SJCRH30 (cell line): ENCODE data around the gene ULK1. TPM values are rescaled to one million over a fixed set of nuclear protein-coding genes. Genes with fewer than 3 reads are reported as not detected.
A peak's percentile ranks its signal among the peaks of the same experiment; 100 is the strongest.

ENCODE experiments used
- DNase-seq, 2 experiments: peaks; one replicate each; pipeline ENCODE4 v3.0.0-alpha.2; 2015 to 2020
- H3K27ac ChIP-seq: fragments of 250-450 bp; sonication (Bioruptor Pico); 2 replicates; pipeline ENCODE4 v1.5.1; 2020; ENCODE audit warnings: mild to moderate bottlenecking, moderate library complexity
- H3K27me3 ChIP-seq: fragments of 250-450 bp; sonication (Bioruptor Pico); 2 replicates; pipeline ENCODE4 v1.5.1; 2020; ENCODE audit warnings: mild to moderate bottlenecking, moderate library complexity
- H3K36me3 ChIP-seq: fragments of 250-450 bp; sonication (Bioruptor Pico); 2 replicates; pipeline ENCODE4 v1.5.1; 2020; ENCODE audit warnings: mild to moderate bottlenecking, moderate library complexity
- H3K4me1 ChIP-seq: fragments of 250-450 bp; sonication (Bioruptor Pico); 2 replicates; pipeline ENCODE4 v1.5.1; 2020; ENCODE audit warnings: mild to moderate bottlenecking, moderate library complexity
- H3K4me3 ChIP-seq: fragments of 250-450 bp; sonication (Bioruptor Pico); 2 replicates; pipeline ENCODE4 v1.5.1; 2020; ENCODE audit warnings: mild to moderate bottlenecking, moderate library complexity
- H3K9me3 ChIP-seq: fragments of 250-450 bp; sonication (Bioruptor Pico); replicated peaks from 2 replicates; pipeline ENCODE4 v1.5.1; 2020; ENCODE audit warnings: mild to moderate bottlenecking, moderate library complexity
- total RNA-seq: library from RNA; depleted of rRNA; stranded (reverse); fragments of >200 nt; shearing (Covaris generic); gene quantifications from 2 replicates; pipeline ENCODE4 v1.2.3, GENCODE V29; 2014

Gene ULK1
- total RNA-seq, 1 experiment from 2014 or later: 7.2 TPM

DNA sequence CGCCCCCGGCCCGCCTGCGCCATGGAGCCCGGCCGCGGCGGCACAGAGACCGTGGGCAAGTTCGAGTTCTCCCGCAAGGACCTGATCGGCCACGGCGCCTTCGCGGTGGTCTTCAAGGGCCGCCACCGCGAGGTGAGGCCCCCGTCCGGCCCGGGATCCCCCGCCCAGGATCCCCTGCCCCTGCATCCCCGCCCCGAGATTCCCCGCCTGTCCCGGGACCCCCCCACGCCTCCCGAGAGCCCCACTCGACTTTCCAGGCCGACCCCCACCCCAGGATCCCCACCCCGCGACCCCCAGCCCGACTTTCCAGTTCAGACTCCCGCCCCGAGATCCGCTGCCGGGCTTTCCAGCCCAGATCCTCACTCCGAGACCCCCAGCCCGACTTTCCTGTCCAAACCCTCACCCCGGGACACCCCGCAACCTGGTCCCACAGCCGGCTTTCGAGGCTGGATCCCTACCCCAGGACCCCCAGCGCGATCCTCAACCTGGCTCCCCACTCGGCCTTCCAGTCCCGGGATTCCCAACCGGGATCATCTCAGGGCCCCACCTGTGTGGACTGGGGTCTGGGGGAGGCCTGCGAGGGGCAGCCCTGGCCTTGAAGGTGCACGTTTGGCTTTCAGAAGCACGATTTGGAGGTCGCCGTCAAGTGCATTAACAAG is 688 bp downstream of the ULK1 start:
- Histone ChIP-seq H3K27ac (peak overlapping the region; percentile 71), H3K9me3 (no peaks in the 10 kb centered on the region), H3K36me3 (no peaks in the 10 kb centered on the region), H3K27me3 (no peaks in the 10 kb centered on the region), H3K4me1 (no peaks in the 10 kb centered on the region; the same call in 1 of the 2 replicates), H3K4me3 (peak overlapping the region; percentile 77)
- DNase-seq: no peak

GRCh38 chr12:131895640-131896079 is 1.2 kb downstream of the ULK1 start:
- H3K27ac ChIP-seq: peak overlapping the region; percentile 71
- peak overlapping the region; percentile 77 for H3K4me3 ChIP-seq
- no peaks in the 10 kb centered on the region for H3K9me3 ChIP-seq
- no peak for DNase-seq
- H3K27me3 ChIP-seq: no peaks in the 10 kb centered on the region
- no peaks in the 10 kb centered on the region for H3K36me3 ChIP-seq
- H3K4me1 ChIP-seq: no peaks in the 10 kb centered on the region; the same call in 1 of the 2 replicates

DNA sequence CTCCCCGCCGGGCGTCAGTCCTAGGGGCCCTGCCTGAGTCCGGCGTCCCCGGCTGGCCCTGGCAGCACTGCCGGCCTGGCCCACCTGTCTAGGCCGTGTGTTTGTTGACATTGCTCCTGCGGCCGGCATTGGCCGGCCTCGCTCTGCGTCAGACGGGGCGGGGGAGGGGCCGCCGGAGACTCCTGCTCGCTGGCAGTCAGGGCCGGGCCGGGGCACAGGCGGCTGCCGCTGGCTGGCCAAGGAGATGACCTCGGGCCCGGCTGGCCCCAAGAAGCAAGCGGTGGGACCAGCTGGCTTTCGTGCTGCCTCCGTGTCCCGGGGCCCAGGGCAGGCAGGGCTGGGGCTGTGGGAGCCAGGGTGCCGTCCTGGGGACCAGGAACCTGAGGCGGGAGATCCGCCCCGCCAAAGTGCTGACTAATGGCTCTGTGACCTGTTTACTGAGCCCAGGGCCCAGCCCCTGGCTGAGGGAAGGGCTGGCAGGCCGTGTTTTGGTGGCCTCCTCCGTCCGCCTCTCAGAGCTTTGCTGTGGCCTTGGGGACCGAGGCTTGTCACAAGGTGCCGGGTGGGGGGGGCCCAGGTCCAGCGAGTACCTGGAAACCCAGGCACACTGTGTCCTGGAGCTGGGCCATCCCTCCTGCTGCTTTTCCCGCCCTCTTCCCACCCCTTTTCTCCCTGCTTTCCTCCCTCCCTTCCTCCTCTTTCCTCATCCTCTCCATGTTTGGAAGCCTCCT is 1.8 kb downstream of the ULK1 start:
- no peaks in the 10 kb centered on the region for H3K27me3 ChIP-seq
- H3K4me1 ChIP-seq: no peaks in the 10 kb centered on the region; the same call in 1 of the 2 replicates
- peak overlapping the region; percentile 71 for H3K27ac ChIP-seq
- no peaks in the 10 kb centered on the region for H3K9me3 ChIP-seq
- H3K36me3 ChIP-seq: no peaks in the 10 kb centered on the region
- peak; percentile 87 to 89 for DNase-seq
- H3K4me3 ChIP-seq: peak overlapping the region; percentile 77

DNA sequence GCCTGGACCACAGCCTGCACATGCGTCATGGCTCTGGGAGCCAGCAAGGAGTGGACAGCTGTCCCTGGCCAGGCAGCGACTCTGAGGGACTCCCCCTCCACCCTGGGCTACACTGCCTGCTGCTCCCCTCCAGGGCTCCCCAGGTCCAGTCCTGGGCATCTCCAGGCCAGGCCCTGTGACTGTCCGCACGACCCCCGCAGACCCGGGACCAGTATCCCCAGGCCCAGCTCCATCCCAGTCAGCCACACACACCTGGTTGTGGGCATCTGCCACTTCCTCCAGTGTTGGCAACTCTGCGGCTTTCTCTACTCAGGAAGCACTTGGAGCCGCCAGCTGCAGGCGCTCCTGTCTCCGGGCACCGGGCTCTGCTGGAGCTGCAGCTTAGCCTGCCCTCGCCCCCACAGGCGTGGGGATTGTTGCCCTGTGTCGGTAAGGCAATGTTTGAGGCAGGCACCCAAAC is 2.4 kb downstream of the ULK1 start:
- Histone ChIP-seq H3K27me3 (no peaks in the 10 kb centered on the region), H3K36me3 (no peaks in the 10 kb centered on the region), H3K4me3 (peak overlapping the region; percentile 77; the same call in 1 of the 2 replicates), H3K9me3 (no peaks in the 10 kb centered on the region), H3K27ac (peak overlapping the region; percentile 71), H3K4me1 (no peaks in the 10 kb centered on the region; the same call in 1 of the 2 replicates)
- peak; percentile 47 to 55 for DNase-seq

- Histone ChIP-seq H3K4me3 (no peak overlapping the region), H3K4me1 (no peaks in the 10 kb centered on the region; the same call in 1 of the 2 replicates), H3K27me3 (no peaks in the 10 kb centered on the region), H3K27ac (no peak overlapping the region), H3K36me3 (no peaks in the 10 kb centered on the region), H3K9me3 (no peaks in the 10 kb centered on the region)
- no peak for DNase-seq
These were observed 2.9 kb downstream of the ULK1 start for GRCh38 chr12:131897276-131897675.

DNA sequence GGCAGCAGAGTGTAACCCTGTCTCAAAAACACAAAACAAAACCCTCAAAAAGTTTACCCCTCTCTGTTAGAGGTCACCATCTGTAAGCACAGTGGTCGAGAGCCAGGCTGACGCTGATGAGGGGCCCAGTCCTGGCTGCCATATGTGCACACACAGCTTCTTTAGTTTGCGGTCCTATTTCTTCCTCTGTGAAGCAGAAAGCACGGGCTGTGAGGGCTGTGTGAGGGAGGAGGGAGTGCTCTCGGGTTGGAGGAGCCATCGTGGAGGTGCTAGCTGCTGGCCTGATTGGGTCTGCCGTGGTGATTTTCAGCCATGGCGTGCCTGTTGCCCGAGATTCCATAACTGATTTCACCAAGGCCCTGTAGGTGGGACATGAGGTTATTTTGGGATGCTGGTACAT is 3.5 kb downstream of the ULK1 start:
- Histone ChIP-seq H3K4me3 (no peak overlapping the region), H3K27ac (no peak overlapping the region), H3K4me1 (no peaks in the 10 kb centered on the region; the same call in 1 of the 2 replicates), H3K36me3 (no peaks in the 10 kb centered on the region), H3K9me3 (no peaks in the 10 kb centered on the region), H3K27me3 (no peaks in the 10 kb centered on the region)
- DNase-seq: no peak

DNA sequence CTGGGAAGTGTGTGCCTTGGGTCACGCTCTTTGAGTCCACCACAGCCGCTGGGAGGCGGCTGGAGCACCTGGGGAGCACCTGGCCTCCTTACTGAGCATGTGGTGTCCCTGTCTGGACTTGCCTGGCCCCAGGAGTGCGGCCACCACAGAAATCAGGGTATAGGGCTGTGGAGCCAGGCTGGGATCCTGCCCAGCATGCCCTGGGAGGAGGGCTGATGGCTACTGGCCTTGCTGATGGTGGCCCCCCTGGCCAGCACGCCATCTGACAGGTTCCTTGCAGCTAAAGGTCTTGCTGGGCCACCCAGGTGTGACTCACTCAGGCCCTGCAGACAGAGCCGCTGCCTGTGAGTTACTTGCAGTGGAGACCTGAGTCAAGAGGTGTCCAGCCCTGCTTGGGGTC is 6.0 kb downstream of the ULK1 start:
- no peak overlapping the region for H3K4me3 ChIP-seq
- H3K4me1 ChIP-seq: no peaks in the 10 kb centered on the region; the same call in 1 of the 2 replicates
- no peaks in the 10 kb centered on the region for H3K27me3 ChIP-seq
- H3K36me3 ChIP-seq: no peaks in the 10 kb centered on the region
- no peaks in the 10 kb centered on the region for H3K9me3 ChIP-seq
- no peak overlapping the region for H3K27ac ChIP-seq
- DNase-seq: no peak

GRCh38 chr12:131901431-131902331 is 7.3 kb downstream of the ULK1 start:
- Histone ChIP-seq H3K27me3 (no peaks in the 10 kb centered on the region), H3K36me3 (no peaks in the 10 kb centered on the region; the same call in 1 of the 2 replicates), H3K4me1 (no peaks in the 10 kb centered on the region; the same call in 1 of the 2 replicates), H3K27ac (no peak overlapping the region), H3K4me3 (no peak overlapping the region), H3K9me3 (no peaks in the 10 kb centered on the region)
- DNase-seq: no peak

- no peak overlapping the region for H3K4me3 ChIP-seq
- H3K27ac ChIP-seq: no peak overlapping the region
- DNase-seq: no peak
- H3K27me3 ChIP-seq: no peaks in the 10 kb centered on the region
- H3K4me1 ChIP-seq: no peaks in the 10 kb centered on the region
- no peaks in the 10 kb centered on the region for H3K9me3 ChIP-seq
- H3K36me3 ChIP-seq: no peaks in the 10 kb centered on the region; the same call in 1 of the 2 replicates
These were observed 8.2 kb downstream of the ULK1 start for GRCh38 chr12:131902332-131903241.

- H3K4me1 ChIP-seq: no peaks in the 10 kb centered on the region
- no peak overlapping the region for H3K27ac ChIP-seq
- H3K4me3 ChIP-seq: no peak overlapping the region
- no peaks in the 10 kb centered on the region for H3K9me3 ChIP-seq
- no peaks in the 10 kb centered on the region; the same call in 1 of the 2 replicates for H3K36me3 ChIP-seq
- no peak for DNase-seq
- H3K27me3 ChIP-seq: no peaks in the 10 kb centered on the region
These were observed 9.1 kb downstream of the ULK1 start for GRCh38 chr12:131903270-131904255.

DNA sequence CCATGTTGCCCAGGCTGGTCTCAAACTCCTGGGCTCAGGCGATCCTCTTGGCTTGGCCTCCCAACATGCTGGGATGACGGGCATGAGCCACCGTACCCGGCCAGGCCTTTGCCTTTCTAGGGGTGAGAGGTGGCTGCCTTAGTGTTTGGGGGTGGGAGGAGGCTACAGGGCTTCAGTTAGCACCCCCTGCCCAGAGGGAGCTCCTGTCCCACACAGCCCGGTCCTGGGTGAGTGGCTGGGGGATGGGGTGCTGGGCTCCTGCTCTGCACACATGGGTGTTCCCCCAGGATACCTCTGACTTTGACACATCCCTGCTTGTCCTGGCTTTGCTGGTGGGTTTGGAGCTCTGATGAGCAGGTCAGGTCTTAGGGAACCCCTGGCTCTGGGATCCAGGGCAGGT is 9.9 kb downstream of the ULK1 start:
- DNase-seq: no peak
- Histone ChIP-seq H3K27ac (no peak overlapping the region), H3K4me1 (no peaks in the 10 kb centered on the region), H3K4me3 (no peak overlapping the region), H3K9me3 (no peaks in the 10 kb centered on the region), H3K36me3 (no peaks in the 10 kb centered on the region; the same call in 1 of the 2 replicates), H3K27me3 (no peaks in the 10 kb centered on the region)

- no peak for DNase-seq
- H3K27ac ChIP-seq: no peak overlapping the region
These were observed 10.7 kb downstream of the ULK1 start for GRCh38 chr12:131905081-131905629.

More at GRCh38 chr12:131905081-131905629, 10.7 kb downstream of the ULK1 start:
- Histone ChIP-seq H3K27me3 (no peaks in the 10 kb centered on the region), H3K9me3 (no peaks in the 10 kb centered on the region), H3K36me3 (no peaks in the 10 kb centered on the region; the same call in 1 of the 2 replicates), H3K4me3 (no peak overlapping the region), H3K4me1 (no peaks in the 10 kb centered on the region)
